ENCODE results near the gene ITGB4.

ITGB4 gene

GRCh38 chr17:75693500-75694481 lies 27.5 kb upstream of the ITGB4 start:
- Histone ChIP-seq H4K20me1 (ENCODE audit: insufficient read depth, low read length) (peaks cover 51% of the 10 kb centered on the region; the same call in 1 of the 2 replicates), H3K4me3 (ENCODE audit: low read depth in 1 of 2, low read length in 2 of 2) (no peak overlapping the region), H3K27ac (ENCODE audit: low read length) (no peak overlapping the region), H3K4me2 (ENCODE audit: insufficient read depth, low read length) (no peak overlapping the region), H3K79me2 (ENCODE audit: insufficient read depth, low read length) (peaks cover 46% of the 10 kb centered on the region), H3K36me3 (ENCODE audit: insufficient read depth, low read length) (peaks cover 79% of the 10 kb centered on the region), H3K27me3 (ENCODE audit: insufficient read depth, low read length, poor library complexity) (no peaks in the 10 kb centered on the region), H3K9ac (ENCODE audit: low read depth, low read length) (no peak overlapping the region), H3K4me1 (ENCODE audit: insufficient read depth, low read length) (no peaks in the 10 kb centered on the region), H3K9me3 (ENCODE audit: insufficient read depth, low read length, severe bottlenecking) (no peaks in the 10 kb centered on the region), H2AFZ (ENCODE audit: low read depth, low read length) (no peak overlapping the region)
- DNase-seq (no peak), ATAC-seq (ENCODE audit: insufficient read depth, low read depth) (no peak)
- no peak for TF ChIP-seq EZH2 (IDR thresholded peaks at IDR 0.05; ENCODE audit: borderline replicate concordance, low read depth, low read length, severe bottlenecking)
- TF ChIP-seq, protein P1, sequence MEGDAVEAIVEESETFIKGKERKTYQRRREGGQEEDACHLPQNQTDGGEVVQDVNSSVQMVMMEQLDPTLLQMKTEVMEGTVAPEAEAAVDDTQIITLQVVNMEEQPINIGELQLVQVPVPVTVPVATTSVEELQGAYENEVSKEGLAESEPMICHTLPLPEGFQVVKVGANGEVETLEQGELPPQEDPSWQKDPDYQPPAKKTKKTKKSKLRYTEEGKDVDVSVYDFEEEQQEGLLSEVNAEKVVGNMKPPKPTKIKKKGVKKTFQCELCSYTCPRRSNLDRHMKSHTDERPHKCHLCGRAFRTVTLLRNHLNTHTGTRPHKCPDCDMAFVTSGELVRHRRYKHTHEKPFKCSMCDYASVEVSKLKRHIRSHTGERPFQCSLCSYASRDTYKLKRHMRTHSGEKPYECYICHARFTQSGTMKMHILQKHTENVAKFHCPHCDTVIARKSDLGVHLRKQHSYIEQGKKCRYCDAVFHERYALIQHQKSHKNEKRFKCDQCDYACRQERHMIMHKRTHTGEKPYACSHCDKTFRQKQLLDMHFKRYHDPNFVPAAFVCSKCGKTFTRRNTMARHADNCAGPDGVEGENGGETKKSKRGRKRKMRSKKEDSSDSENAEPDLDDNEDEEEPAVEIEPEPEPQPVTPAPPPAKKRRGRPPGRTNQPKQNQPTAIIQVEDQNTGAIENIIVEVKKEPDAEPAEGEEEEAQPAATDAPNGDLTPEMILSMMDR (IDR thresholded peaks at IDR 0.05; ENCODE audit: borderline replicate concordance, extremely low read depth, low read length, poor library complexity, severe bottlenecking): no peak

GRCh38 chr17:75694536-75694935 lies 26.7 kb upstream of the ITGB4 start:
- Histone ChIP-seq H3K27me3 (ENCODE audit: insufficient read depth, low read length, poor library complexity) (no peaks in the 10 kb centered on the region), H4K20me1 (ENCODE audit: insufficient read depth, low read length) (peaks cover 48% of the 10 kb centered on the region; the same call in 1 of the 2 replicates), H3K9me3 (ENCODE audit: insufficient read depth, low read length, severe bottlenecking) (no peaks in the 10 kb centered on the region), H3K79me2 (ENCODE audit: insufficient read depth, low read length) (peaks cover 40% of the 10 kb centered on the region), H3K36me3 (ENCODE audit: insufficient read depth, low read length) (peaks cover 85% of the 10 kb centered on the region), H3K4me2 (ENCODE audit: insufficient read depth, low read length) (no peak overlapping the region), H3K4me3 (ENCODE audit: low read depth in 1 of 2, low read length in 2 of 2) (no peak overlapping the region), H2AFZ (ENCODE audit: low read depth, low read length) (no peak overlapping the region), H3K27ac (ENCODE audit: low read length) (no peak overlapping the region), H3K4me1 (ENCODE audit: insufficient read depth, low read length) (no peaks in the 10 kb centered on the region), H3K9ac (ENCODE audit: low read depth, low read length) (no peak overlapping the region)
- DNase-seq: no peak
- no peak for ATAC-seq (ENCODE audit: insufficient read depth, low read depth)
- TF ChIP-seq, protein P1 (IDR thresholded peaks at IDR 0.05; ENCODE audit: borderline replicate concordance, extremely low read depth, low read length, poor library complexity, severe bottlenecking): no peak
- no peak for TF ChIP-seq EZH2 (IDR thresholded peaks at IDR 0.05; ENCODE audit: borderline replicate concordance, low read depth, low read length, severe bottlenecking)

- H3K36me3 ChIP-seq (ENCODE audit: insufficient read depth, low read length): peaks cover 91% of the 10 kb centered on the region
- no peak overlapping the region for H2AFZ ChIP-seq (ENCODE audit: low read depth, low read length)
- H3K4me2 ChIP-seq (ENCODE audit: insufficient read depth, low read length): no peak overlapping the region
- DNase-seq (no peak), ATAC-seq (ENCODE audit: insufficient read depth, low read depth) (no peak)
- H3K27ac ChIP-seq (ENCODE audit: low read length): no peak overlapping the region
- no peaks in the 10 kb centered on the region for H3K27me3 ChIP-seq (ENCODE audit: insufficient read depth, low read length, poor library complexity)
- no peak overlapping the region for H3K4me3 ChIP-seq (ENCODE audit: low read depth in 1 of 2, low read length in 2 of 2)
- TF ChIP-seq EZH2 (IDR thresholded peaks at IDR 0.05; ENCODE audit: borderline replicate concordance, low read depth, low read length, severe bottlenecking): no peak
- TF ChIP-seq, protein P1 (IDR thresholded peaks at IDR 0.05; ENCODE audit: borderline replicate concordance, extremely low read depth, low read length, poor library complexity, severe bottlenecking): no peak
- H3K4me1 ChIP-seq (ENCODE audit: insufficient read depth, low read length): no peaks in the 10 kb centered on the region
- peaks cover 33% of the 10 kb centered on the region for H3K79me2 ChIP-seq (ENCODE audit: insufficient read depth, low read length)
- no peak overlapping the region for H3K9ac ChIP-seq (ENCODE audit: low read depth, low read length)
- no peaks in the 10 kb centered on the region for H3K9me3 ChIP-seq (ENCODE audit: insufficient read depth, low read length, severe bottlenecking)
- peaks cover 44% of the 10 kb centered on the region; the same call in 1 of the 2 replicates for H4K20me1 ChIP-seq (ENCODE audit: insufficient read depth, low read length)
Observed at GRCh38 chr17:75695141-75695829, 26.0 kb upstream of the ITGB4 start.
